GM12864 (cell line): ENCODE measurements around the gene PHF11.
"Not testable (repeated sequence)": the region's sequence is repeated elsewhere in the genome, so short reads cannot be mapped to it uniquely, and the experiment has no call there.

Experiments
- DNase-seq: peaks from one replicate; pipeline ENCODE4 v3.0.0-alpha.2; 2011; ENCODE audit warnings: low read depth
- H3K4me3 ChIP-seq: 2 replicates; pipeline ENCODE4 v1.5.1; 2011; ENCODE audit warnings: mild to moderate bottlenecking, low read depth, low read length, control low read depth
- TF ChIP-seq, protein P1 (sequence below): IDR thresholded peaks from 2 replicates; pipeline ENCODE4 v1.5.1; 2011; ENCODE audit warnings: low read depth, mild to moderate bottlenecking, moderate library complexity, low read length, control low read depth, inconsistent platforms; ENCODE audit errors: missing control alignments

The PHF11 gene

DNA sequence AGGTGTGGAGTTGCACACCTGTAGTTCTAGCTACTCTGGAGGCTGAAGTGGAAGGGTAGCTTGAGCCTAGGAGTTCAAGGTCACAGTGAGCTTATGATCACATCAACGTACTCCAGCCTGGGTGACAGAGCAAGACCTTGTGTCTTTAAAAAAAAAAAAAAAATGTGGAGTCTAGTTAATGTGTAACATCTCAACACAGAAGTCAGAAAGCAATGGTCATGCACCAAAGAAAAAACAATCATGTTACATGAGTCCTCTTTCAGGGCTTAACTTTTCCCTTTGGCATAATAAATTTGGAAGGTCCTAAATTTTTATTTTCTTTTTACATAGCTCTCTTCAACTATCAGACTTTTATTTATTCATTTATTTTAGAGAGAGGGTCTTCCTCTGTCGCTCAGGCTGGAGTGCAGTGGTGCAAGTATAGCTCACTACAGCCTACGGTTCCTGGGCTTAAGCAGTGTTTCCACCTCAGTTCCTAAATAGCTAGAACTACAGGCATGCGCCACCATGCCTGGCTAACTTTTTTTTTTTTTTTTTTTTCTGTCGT, 29.4 kb upstream of the PHF11 start:
- TF ChIP-seq, protein P1, sequence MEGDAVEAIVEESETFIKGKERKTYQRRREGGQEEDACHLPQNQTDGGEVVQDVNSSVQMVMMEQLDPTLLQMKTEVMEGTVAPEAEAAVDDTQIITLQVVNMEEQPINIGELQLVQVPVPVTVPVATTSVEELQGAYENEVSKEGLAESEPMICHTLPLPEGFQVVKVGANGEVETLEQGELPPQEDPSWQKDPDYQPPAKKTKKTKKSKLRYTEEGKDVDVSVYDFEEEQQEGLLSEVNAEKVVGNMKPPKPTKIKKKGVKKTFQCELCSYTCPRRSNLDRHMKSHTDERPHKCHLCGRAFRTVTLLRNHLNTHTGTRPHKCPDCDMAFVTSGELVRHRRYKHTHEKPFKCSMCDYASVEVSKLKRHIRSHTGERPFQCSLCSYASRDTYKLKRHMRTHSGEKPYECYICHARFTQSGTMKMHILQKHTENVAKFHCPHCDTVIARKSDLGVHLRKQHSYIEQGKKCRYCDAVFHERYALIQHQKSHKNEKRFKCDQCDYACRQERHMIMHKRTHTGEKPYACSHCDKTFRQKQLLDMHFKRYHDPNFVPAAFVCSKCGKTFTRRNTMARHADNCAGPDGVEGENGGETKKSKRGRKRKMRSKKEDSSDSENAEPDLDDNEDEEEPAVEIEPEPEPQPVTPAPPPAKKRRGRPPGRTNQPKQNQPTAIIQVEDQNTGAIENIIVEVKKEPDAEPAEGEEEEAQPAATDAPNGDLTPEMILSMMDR, result no peak
- no peak overlapping the region for H3K4me3 ChIP-seq
- no peak for DNase-seq

DNA sequence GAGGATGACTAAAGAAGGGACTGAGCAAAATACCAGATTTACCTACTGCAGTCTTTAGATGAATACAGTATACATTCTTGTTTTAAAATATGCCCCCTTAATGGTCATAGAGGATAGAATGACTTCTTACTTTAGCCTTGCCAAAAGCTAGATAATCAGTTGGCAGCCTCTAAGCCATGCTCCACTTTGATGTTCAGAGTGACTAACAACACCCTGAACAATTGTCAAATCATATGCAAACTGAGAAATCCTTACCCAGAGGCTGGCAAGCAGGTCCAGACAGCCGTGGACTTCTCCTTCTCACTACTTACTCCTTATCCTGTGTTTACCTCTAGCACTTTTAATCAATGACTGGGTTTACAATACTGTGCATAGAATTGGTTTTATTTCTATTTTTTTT, 23.6 kb upstream of the PHF11 start:
- H3K4me3 ChIP-seq, result no peak overlapping the region
- TF ChIP-seq, protein P1, result no peak
- no peak for DNase-seq

DNA sequence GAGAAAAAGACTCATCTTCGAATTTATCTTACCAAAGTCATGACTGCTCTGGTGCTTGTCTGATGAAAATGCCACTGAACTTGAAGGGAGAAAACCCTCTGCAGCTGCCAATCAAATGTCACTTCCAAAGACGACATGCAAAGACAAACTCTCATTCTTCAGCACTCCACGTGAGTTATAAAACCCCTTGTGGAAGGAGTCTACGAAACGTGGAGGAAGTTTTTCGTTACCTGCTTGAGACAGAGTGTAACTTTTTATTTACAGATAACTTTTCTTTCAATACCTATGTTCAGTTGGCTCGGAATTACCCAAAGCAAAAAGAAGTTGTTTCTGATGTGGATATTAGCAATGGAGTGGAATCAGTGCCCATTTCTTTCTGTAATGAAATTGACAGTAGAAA, 19.2 kb upstream of the PHF11 start:
- TF ChIP-seq, protein P1, result no peak
- no peak for DNase-seq
- H3K4me3 ChIP-seq, result no peak overlapping the region

DNA sequence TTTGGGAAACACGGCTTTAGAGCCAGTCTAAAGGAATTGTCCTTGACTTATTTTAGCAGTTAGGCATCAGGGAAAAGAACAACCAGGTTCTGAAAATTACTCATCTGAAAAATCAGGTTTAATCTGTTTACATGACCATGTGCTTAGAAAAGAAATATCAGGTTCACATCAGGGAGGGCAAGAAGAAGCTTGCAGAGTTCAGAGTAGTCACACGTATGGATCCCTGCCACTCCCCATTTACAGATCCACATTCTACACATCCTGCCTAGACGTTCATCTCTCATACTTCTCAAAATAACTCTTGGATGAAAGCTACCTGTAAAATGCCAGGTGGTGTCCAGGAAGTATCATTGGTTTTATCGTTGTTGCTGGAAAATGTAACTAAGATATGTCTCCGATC, 14.0 kb upstream of the PHF11 start:
- TF ChIP-seq, protein P1, result no peak
- H3K4me3 ChIP-seq, result no peak overlapping the region
- DNase-seq, result no peak

DNA sequence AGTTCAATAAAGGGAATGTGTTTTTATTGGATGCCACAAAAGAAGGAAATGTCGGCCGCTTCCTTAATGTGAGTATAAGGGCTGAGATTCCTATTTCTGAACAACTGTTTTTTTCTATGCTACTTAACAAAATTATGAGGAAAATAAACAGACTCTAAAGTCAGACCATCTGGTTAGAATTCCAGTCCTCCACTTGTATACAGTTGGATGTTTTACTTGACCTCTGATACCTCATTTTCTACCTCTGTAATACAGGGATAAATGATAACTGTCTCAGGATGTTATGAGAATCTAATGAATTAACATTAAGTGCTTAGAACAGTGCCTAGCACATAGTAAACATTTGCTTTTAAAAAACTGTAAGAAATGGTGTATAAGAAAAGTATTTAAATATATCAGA, 7.2 kb upstream of the PHF11 start:
- DNase-seq, result no peak
- TF ChIP-seq, protein P1, result no peak
- H3K4me3 ChIP-seq, result no peak overlapping the region

DNA sequence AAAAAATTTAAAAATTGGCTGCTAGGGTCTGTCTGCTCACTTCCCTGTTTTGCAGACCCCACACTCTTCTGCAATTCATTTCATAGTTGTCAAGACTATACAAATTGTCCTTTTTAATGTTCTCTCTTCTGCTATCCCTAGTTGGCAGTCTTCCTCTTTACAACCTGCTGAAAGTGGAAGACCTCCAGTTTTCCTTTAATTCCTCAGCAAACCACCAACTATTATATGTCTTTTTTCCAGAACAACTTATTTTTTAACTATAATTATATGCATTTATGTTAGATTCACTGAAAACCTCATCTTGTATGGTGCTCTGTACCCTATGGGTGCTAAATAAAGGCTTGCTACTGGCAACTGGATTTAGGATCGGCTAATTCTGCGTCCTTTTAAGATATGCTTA, 1.1 kb upstream of the PHF11 start:
- H3K4me3 ChIP-seq, result peak overlapping the region; percentile 59
- TF ChIP-seq, protein P1, result no peak
- no peak for DNase-seq

DNA sequence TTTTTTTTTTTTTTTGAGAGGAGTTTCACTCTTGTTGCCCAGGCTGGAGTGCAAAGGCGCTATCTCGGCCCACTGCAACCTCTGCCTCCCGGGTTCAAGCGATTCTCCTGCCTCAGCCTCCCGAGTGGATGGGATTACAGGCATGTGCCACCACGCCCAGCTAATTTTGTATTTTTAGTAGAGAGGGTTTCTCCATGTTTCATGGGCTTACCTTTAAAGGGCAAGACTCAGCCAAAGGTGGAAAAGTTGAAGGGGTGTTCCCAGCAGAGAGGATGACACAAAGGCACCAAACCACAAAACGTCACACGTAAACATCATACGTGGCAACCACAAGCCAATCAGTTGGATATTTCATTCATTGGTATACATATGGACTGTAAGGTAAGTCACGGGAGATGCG, 1.1 kb downstream of the PHF11 start:
- not testable (repeated sequence) for DNase-seq
- peak overlapping the region; percentile 59; the same call in 1 of the 2 replicates for H3K4me3 ChIP-seq
